Measurements from ENCODE around the gene APEH.

The APEH gene

DNA sequence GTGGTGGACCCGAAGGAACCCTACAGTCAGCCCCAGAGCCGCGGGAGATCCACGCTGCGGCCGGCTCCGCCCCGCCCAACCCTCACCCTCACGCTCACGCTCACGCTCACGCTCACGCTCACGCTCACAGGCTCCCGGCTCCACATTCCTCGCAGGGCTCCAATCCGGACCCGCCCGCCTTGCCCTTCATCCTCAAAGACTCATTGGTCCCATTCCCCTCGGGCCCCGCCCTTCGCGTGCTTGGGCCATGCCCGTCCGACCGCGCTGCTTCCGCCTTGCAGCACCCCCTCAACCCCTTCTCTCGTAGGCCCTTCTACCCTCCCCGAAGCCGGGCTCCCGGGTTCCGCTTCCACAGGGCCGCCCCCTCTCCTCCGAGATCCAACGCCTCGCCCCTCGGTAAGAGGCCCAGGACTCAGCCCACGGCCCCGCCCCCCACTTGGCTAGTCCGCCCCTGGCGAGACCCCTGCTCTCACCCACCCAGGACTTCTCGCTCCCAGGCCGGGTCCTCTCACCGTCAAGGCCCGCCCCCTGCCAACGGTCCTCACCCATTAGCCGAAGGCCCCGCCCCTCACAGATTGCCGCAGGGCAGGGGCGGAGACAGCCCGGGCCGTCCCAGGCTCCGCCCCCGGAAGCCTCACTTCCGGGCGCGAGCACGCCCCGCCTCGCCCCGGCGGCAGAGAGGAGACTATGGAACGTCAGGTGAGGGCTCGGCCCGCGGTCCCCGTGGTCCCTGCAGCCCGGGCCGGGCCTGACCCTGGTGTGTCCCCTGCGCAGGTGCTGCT is at the start of gene APEH:
TSS of gene APEH (plus strand) at position 637 of the 782 bp plus-strand sequence. CDS start at position 688, 51 bp downstream.
- Mint-ChIP-seq H3K36me3 (ENCODE audit: low read depth) (peaks cover 13% of the 10 kb centered on the region), H3K4me1 (peaks cover 40% of the 10 kb centered on the region), H3K4me3 (peak within 1 kb of the TSS; percentile 90), H3K27me3 (ENCODE audit: low read depth, poor library complexity) (no peaks in the 10 kb centered on the region), H3K27ac (peak within 1 kb of the TSS; percentile 96), H3K9me3 (no peaks in the 10 kb centered on the region)
- peak; percentile 98 for DNase-seq
- TF ChIP-seq, protein P1, sequence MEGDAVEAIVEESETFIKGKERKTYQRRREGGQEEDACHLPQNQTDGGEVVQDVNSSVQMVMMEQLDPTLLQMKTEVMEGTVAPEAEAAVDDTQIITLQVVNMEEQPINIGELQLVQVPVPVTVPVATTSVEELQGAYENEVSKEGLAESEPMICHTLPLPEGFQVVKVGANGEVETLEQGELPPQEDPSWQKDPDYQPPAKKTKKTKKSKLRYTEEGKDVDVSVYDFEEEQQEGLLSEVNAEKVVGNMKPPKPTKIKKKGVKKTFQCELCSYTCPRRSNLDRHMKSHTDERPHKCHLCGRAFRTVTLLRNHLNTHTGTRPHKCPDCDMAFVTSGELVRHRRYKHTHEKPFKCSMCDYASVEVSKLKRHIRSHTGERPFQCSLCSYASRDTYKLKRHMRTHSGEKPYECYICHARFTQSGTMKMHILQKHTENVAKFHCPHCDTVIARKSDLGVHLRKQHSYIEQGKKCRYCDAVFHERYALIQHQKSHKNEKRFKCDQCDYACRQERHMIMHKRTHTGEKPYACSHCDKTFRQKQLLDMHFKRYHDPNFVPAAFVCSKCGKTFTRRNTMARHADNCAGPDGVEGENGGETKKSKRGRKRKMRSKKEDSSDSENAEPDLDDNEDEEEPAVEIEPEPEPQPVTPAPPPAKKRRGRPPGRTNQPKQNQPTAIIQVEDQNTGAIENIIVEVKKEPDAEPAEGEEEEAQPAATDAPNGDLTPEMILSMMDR (IDR thresholded peaks at IDR 0.05), result no peak

DNA sequence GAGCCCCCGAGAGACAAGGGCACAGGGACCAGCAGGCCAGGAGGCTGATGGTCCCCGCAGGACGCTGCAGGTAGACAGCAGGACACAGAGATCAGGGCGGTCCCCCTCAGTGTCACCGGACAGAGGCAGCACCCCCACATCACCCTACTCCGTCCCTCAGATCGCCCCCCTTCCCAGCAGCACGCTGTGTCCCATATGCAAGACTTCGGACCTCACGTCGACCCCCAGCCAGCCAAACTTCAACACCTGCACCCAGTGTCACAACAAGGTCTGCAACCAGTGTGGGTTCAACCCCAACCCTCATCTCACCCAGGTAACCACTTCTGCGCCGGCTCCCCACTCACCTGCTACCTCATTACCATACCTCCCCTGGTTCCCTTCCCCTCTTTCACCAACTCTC is 49.1 kb upstream of the APEH start:
- H3K27ac Mint-ChIP-seq, result no peak overlapping the region
- peaks cover 9% of the 10 kb centered on the region for H3K4me1 Mint-ChIP-seq
- no peaks in the 10 kb centered on the region for H3K9me3 Mint-ChIP-seq
- TF ChIP-seq, protein P1 (IDR thresholded peaks at IDR 0.05), result no peak
- no peaks in the 10 kb centered on the region for H3K36me3 Mint-ChIP-seq (ENCODE audit: low read depth)
- peaks cover 6% of the 10 kb centered on the region for H3K27me3 Mint-ChIP-seq (ENCODE audit: low read depth, poor library complexity)
- no peak overlapping the region for H3K4me3 Mint-ChIP-seq
- no peak for DNase-seq

DNA sequence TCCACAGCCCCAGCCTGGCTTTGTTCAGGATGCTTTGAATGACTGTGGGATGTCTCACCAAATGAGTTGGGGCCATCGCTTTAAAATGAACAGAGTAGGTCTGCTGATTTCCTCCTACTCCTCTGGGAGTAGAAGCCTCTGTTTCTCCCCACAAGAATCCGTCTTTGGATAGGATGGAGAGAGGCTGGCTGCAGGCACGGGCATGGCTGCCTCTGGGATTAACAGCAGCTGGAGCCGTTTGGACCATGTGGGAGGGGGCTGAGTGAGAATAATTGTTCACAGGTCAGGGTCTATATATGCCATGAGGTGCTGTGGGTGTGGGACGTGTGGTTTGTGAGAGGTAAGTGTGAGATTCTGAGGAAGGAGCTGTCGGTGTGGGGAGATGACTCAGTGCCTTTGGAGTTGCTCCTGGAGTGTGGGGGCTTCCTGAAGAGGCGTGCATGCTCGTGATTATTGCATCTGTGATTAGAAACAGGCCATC is 48.0 kb upstream of the APEH start:
- Mint-ChIP-seq H3K27ac (no peak overlapping the region), H3K9me3 (peaks cover 7% of the 10 kb centered on the region)

DNA sequence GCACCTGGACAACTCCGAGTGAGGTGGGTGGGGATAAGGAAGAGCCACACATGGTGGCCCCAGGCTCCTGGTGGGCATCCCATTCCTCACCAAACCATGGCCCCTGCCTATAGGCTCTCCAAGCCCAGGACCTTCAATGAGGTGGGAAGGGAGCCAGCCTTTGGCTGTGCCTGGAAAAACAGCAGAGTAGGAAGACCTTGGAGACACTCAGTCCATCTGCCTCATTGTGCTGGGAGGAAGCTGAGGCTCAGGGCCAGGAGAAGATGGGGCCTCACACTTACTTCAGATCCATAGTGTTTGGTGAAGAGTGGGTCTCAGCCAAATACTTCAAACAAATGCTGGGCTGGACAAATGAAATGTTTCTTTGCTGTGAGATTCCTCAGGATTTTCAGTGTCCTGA is 47.4 kb upstream of the APEH start:
- TF ChIP-seq, protein P1 (IDR thresholded peaks at IDR 0.05), result no peak
- peaks cover 5% of the 10 kb centered on the region for H3K36me3 Mint-ChIP-seq (ENCODE audit: low read depth)
- H3K27me3 Mint-ChIP-seq (ENCODE audit: low read depth, poor library complexity), result peaks cover 6% of the 10 kb centered on the region
- H3K9me3 Mint-ChIP-seq, result peaks cover 14% of the 10 kb centered on the region
- no peaks in the 10 kb centered on the region for H3K4me1 Mint-ChIP-seq
- H3K4me3 Mint-ChIP-seq, result no peak overlapping the region
- no peak overlapping the region for H3K27ac Mint-ChIP-seq
- DNase-seq, result no peak

More for the DNA sequence above, 48.0 kb upstream of the APEH start:
- TF ChIP-seq, protein P1 (IDR thresholded peaks at IDR 0.05), result no peak
- no peak for DNase-seq
- H3K4me3 Mint-ChIP-seq, result no peak overlapping the region
- H3K27me3 Mint-ChIP-seq (ENCODE audit: low read depth, poor library complexity), result peaks cover 7% of the 10 kb centered on the region
- peaks cover 3% of the 10 kb centered on the region for H3K4me1 Mint-ChIP-seq
- peaks cover 5% of the 10 kb centered on the region for H3K36me3 Mint-ChIP-seq (ENCODE audit: low read depth)

DNA sequence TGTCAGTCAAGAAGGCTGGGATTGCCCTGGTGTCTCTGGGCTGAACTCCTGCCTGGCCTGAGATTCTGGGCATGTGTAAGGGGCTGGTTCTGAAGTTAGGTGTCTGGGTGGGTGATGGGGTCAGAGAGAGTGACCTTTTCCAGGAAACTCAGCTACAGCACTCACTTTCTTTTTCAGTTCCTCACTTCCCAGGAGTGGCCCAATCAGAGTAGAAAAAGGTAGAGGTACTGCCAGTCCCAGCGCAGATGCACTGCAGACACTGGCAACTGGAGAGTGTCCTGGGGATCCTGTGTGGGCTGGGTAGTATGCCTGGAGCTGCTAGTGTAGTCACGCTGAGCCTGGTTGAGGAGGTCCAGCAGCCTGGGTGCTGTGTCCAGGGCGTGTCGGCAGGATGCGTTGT is 46.5 kb upstream of the APEH start:
- peaks cover 5% of the 10 kb centered on the region for H3K27me3 Mint-ChIP-seq (ENCODE audit: low read depth, poor library complexity)
- DNase-seq, result no peak
- H3K9me3 Mint-ChIP-seq, result peaks cover 22% of the 10 kb centered on the region
- H3K27ac Mint-ChIP-seq, result no peak overlapping the region
- H3K4me3 Mint-ChIP-seq, result no peak overlapping the region
- H3K4me1 Mint-ChIP-seq, result no peaks in the 10 kb centered on the region
- TF ChIP-seq, protein P1 (IDR thresholded peaks at IDR 0.05), result no peak
- H3K36me3 Mint-ChIP-seq (ENCODE audit: low read depth), result peaks cover 5% of the 10 kb centered on the region

DNA sequence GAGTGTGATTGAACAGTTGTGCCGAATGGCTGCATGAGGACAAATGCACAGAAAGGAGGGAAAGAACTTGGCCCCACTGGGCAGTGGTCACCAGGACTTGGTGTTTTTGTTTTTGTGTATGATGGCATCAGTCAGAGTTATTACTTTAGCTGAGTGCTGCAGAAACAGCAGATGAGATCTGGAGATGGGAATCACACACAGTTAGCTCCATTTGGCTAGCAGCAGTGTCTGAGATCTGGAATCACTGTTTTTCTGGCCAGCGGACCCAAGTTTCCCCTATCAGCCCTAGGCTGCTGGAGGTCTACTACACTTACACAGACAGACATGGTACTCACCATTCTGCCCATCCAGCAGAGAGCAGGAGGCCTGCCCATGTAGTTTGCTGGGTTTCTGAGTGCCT is 45.9 kb upstream of the APEH start:
- Mint-ChIP-seq H3K4me3 (no peak overlapping the region), H3K36me3 (ENCODE audit: low read depth) (peaks cover 5% of the 10 kb centered on the region), H3K27me3 (ENCODE audit: low read depth, poor library complexity) (peaks cover 5% of the 10 kb centered on the region), H3K9me3 (peaks cover 24% of the 10 kb centered on the region), H3K4me1 (no peaks in the 10 kb centered on the region), H3K27ac (no peak overlapping the region)
- DNase-seq, result no peak
- TF ChIP-seq, protein P1 (IDR thresholded peaks at IDR 0.05), result no peak

All from nephron progenitor cell (in vitro differentiated cells).